Transverse colon (tissue), 4 donors: ENCODE data around the gene SLC19A1.

Source experiments
- CTCF ChIP-seq, 5 experiments: fragments of 200-600 bp in 3 of 5; fragments of 450-650 bp in 2 of 5; sonication (generic) in 3 of 5; IDR thresholded peaks; 1 replicate in 2 of 5; 2 replicates in 3 of 5; pipeline ENCODE4 v1.5.1; 2016 to 2017; ENCODE audit warnings: antibody characterized with exemption in 5 of 5, inconsistent platforms in 3 of 5, mild to moderate bottlenecking in 2 of 5, moderate library complexity in 1 of 5
- EP300 ChIP-seq: sonication (generic); formaldehyde crosslinking; IDR thresholded peaks from one replicate; pipeline ENCODE4 v1.6.1; 2017; ENCODE audit warnings: antibody characterized with exemption, low read depth
- POLR2A ChIP-seq: fragments of 450-650 bp; IDR thresholded peaks from one replicate; pipeline ENCODE4 v1.6.1; 2016; ENCODE audit warnings: antibody characterized with exemption, mild to moderate bottlenecking, moderate library complexity
- POLR2AphosphoS5 ChIP-seq, 3 donors: sonication (generic); formaldehyde crosslinking; IDR thresholded peaks; one replicate each; pipeline ENCODE4 v1.6.1; 2016; ENCODE audit warnings: antibody characterized with exemption in 3 of 3

GRCh38 chr21:45519182-45519581 is 23.1 kb downstream of the SLC19A1 start:
- no peak for TF ChIP-seq POLR2A
- TF ChIP-seq CTCF (IDR thresholded peaks at IDR 0.05): no peak
- TF ChIP-seq POLR2AphosphoS5 (IDR thresholded peaks at IDR 0.05): no peak
- no peak for TF ChIP-seq EP300
